Uterus (tissue), 4 donors: Measurements from ENCODE around the gene DNAJC16. TPM values are rescaled to one million over a fixed set of nuclear protein-coding genes. Genes with fewer than 3 reads are reported as not detected.
A peak's percentile ranks its signal among the peaks of the same experiment; 100 is the strongest.

ENCODE experiments used
- DNase-seq, 2 donors: peaks; one replicate each; pipeline ENCODE4 v3.0.0-alpha.2; 2019 to 2020
- H3K27ac ChIP-seq, 2 donors: fragments of 200-600 bp; sonication (generic); 1 replicate in 1 of 2; 2 replicates in 1 of 2; pipeline ENCODE4 v1.5.1; 2016 to 2018
- H3K27me3 ChIP-seq, 2 donors: fragments of 200-600 bp; sonication (generic); one replicate each; pipeline ENCODE4 v1.5.1; 2018 to 2019; ENCODE audit warnings: control low read depth in 1 of 2
- H3K36me3 ChIP-seq, 2 donors: fragments of 200-600 bp; sonication (generic); one replicate each; pipeline ENCODE4 v1.5.1; 2019; ENCODE audit warnings: control low read depth in 1 of 2
- H3K4me1 ChIP-seq, 2 donors: fragments of 200-600 bp; sonication (generic); one replicate each; pipeline ENCODE4 v1.5.1; 2018 to 2019; ENCODE audit warnings: control low read depth in 1 of 2
- H3K4me3 ChIP-seq, 2 donors: fragments of 200-600 bp; sonication (generic); 1 replicate in 1 of 2; 2 replicates in 1 of 2; pipeline ENCODE4 v1.5.1; 2018 to 2019; ENCODE audit warnings: mild to moderate bottlenecking in 1 of 2
- H3K9me3 ChIP-seq, 2 donors: fragments of 200-600 bp; sonication (generic); one replicate each; pipeline ENCODE4 v1.5.1; 2019; ENCODE audit warnings: control low read depth in 1 of 2
- POLR2A ChIP-seq, 2 donors: fragments of 450-650 bp; IDR thresholded peaks; one replicate each; pipeline ENCODE4 v1.6.1; 2016; ENCODE audit warnings: antibody characterized with exemption in 2 of 2, mild to moderate bottlenecking in 1 of 2, moderate library complexity in 1 of 2
- intact Hi-C: fragments of 100-400 bp; cut with DNase I; formaldehyde crosslinking; loops from one replicate; pipeline ENCODE4 v1.15.1; 2023; ENCODE audit warnings: low total_unique reads
- total RNA-seq, 4 donors: library from RNA; depleted of rRNA in 3 of 4; stranded (reverse); fragments of >200 nt in 3 of 4; gene quantifications; one replicate each; pipeline versions ENCODE4 v1.1.0 to v1.2.4, GENCODE V29; 2014 to 2023
- TF ChIP-seq, protein P1 (sequence below), 4 experiments: fragments of 200-600 bp in 2 of 4; fragments of 450-650 bp in 2 of 4; sonication (generic) in 2 of 4; IDR thresholded peaks; one replicate each; pipeline ENCODE4 v1.5.1; 2016 to 2019; ENCODE audit warnings: antibody characterized with exemption in 4 of 4, mild to moderate bottlenecking in 2 of 4, moderate library complexity in 1 of 4
- donor health status: DM: yes; HTN: yes; CAD: no.

Gene DNAJC16
- total RNA-seq, 4 donors from 2014 or later, result 8.8 to 32.4 (median 27.5) TPM

GRCh38 chr1:15524283-15525049, 2.2 kb upstream of the DNAJC16 start:
- Histone ChIP-seq H3K36me3 (no peaks in the 10 kb centered on the region), H3K27me3 (no peaks in the 10 kb centered on the region), H3K4me3 (peak overlapping the region; percentile 79 to 99), H3K4me1 (peaks cover 7% of the 10 kb centered on the region in 2 donors), H3K9me3 (no peaks in the 10 kb centered on the region), H3K27ac (peak overlapping the region; percentile 98 to 99)
- TF ChIP-seq, protein P1, sequence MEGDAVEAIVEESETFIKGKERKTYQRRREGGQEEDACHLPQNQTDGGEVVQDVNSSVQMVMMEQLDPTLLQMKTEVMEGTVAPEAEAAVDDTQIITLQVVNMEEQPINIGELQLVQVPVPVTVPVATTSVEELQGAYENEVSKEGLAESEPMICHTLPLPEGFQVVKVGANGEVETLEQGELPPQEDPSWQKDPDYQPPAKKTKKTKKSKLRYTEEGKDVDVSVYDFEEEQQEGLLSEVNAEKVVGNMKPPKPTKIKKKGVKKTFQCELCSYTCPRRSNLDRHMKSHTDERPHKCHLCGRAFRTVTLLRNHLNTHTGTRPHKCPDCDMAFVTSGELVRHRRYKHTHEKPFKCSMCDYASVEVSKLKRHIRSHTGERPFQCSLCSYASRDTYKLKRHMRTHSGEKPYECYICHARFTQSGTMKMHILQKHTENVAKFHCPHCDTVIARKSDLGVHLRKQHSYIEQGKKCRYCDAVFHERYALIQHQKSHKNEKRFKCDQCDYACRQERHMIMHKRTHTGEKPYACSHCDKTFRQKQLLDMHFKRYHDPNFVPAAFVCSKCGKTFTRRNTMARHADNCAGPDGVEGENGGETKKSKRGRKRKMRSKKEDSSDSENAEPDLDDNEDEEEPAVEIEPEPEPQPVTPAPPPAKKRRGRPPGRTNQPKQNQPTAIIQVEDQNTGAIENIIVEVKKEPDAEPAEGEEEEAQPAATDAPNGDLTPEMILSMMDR (IDR thresholded peaks at IDR 0.05), result no peak
- TF ChIP-seq POLR2A (IDR thresholded peaks at IDR 0.05), result no peak
- peak; percentile 100 for DNase-seq
- intact Hi-C loops, result no loop called here

GRCh38 chr1:15525050-15526020, 1.3 kb upstream of the DNAJC16 start:
- Histone ChIP-seq H3K4me3 (peak overlapping the region; percentile 63 to 99), H3K4me1 (peaks cover 7% of the 10 kb centered on the region in 2 donors), H3K9me3 (no peaks in the 10 kb centered on the region), H3K36me3 (no peaks in the 10 kb centered on the region), H3K27ac (peak overlapping the region; percentile 98 to 99), H3K27me3 (no peaks in the 10 kb centered on the region)
- DNase-seq, result peak; percentile 24 to 100
- intact Hi-C loops, result no loop called here
- peak in 1 of 2 donors; percentile 28 for TF ChIP-seq POLR2A (IDR thresholded peaks at IDR 0.05)
- TF ChIP-seq, protein P1 (IDR thresholded peaks at IDR 0.05), result no peak

GRCh38 chr1:15526021-15526489, 593 bp upstream of the DNAJC16 start:
- DNase-seq, result peak; percentile 23 to 47
- intact Hi-C loops, result no loop called here
- Histone ChIP-seq H3K27me3 (no peaks in the 10 kb centered on the region), H3K4me3 (peak overlapping the region; percentile 63 to 99), H3K9me3 (no peaks in the 10 kb centered on the region), H3K36me3 (no peaks in the 10 kb centered on the region), H3K27ac (peak overlapping the region; percentile 98 to 99), H3K4me1 (peaks cover 7% of the 10 kb centered on the region in 2 donors)
- TF ChIP-seq, protein P1 (IDR thresholded peaks at IDR 0.05), result no peak
- no peak for TF ChIP-seq POLR2A (IDR thresholded peaks at IDR 0.05)

- TF ChIP-seq POLR2A (IDR thresholded peaks at IDR 0.05), result no peak
- TF ChIP-seq, protein P1 (IDR thresholded peaks at IDR 0.05), result no peak
- no peak for DNase-seq
- Histone ChIP-seq H3K27me3 (no peaks in the 10 kb centered on the region), H3K9me3 (no peaks in the 10 kb centered on the region), H3K27ac (no peak overlapping the region), H3K4me1 (peaks cover 7% of the 10 kb centered on the region in 2 donors), H3K4me3 (no peak overlapping the region), H3K36me3 (no peaks in the 10 kb centered on the region)
- intact Hi-C loops, result no loop called here
Observed at GRCh38 chr1:15531003-15531402, 4.4 kb downstream of the DNAJC16 start.
